Ishikawa (cell line): ENCODE results near the gene DLEC1.

Source experiments
- CEBPB ChIP-seq: IDR thresholded peaks from 2 replicates; pipeline ENCODE4 v1.6.1; 2012
- CREB1 ChIP-seq: IDR thresholded peaks from 2 replicates; pipeline ENCODE4 v1.6.1; 2012; ENCODE audit warnings: low read depth
- EGR1 ChIP-seq: IDR thresholded peaks from 2 replicates; pipeline ENCODE4 v1.6.1; 2012
- EP300 ChIP-seq: IDR thresholded peaks from 2 replicates; pipeline ENCODE4 v1.6.1; 2012; ENCODE audit warnings: borderline replicate concordance
- FOXM1 ChIP-seq: IDR thresholded peaks from 2 replicates; pipeline ENCODE4 v1.6.1; 2012; ENCODE audit warnings: low read depth, borderline replicate concordance
- MAX ChIP-seq: IDR thresholded peaks from 2 replicates; pipeline ENCODE4 v1.6.1; 2012
- NFIC ChIP-seq: IDR thresholded peaks from 2 replicates; pipeline ENCODE4 v1.6.1; 2012
- RAD21 ChIP-seq: IDR thresholded peaks from 2 replicates; pipeline ENCODE4 v1.6.1; 2012; ENCODE audit warnings: low read depth
- REST ChIP-seq: IDR thresholded peaks from 2 replicates; pipeline ENCODE4 v1.6.1; 2012; ENCODE audit warnings: low read depth, mild to moderate bottlenecking
- TAF1 ChIP-seq: IDR thresholded peaks from 2 replicates; pipeline ENCODE4 v1.6.1; 2012; ENCODE audit warnings: low read depth, mild to moderate bottlenecking
- TCF12 ChIP-seq: IDR thresholded peaks from 2 replicates; pipeline ENCODE4 v1.6.1; 2012; ENCODE audit warnings: low read depth
- TEAD4 ChIP-seq: IDR thresholded peaks from 2 replicates; pipeline ENCODE4 v1.6.1; 2012
- USF1 ChIP-seq: IDR thresholded peaks from 2 replicates; pipeline ENCODE4 v1.6.1; 2012
- YY1 ChIP-seq: IDR thresholded peaks from 2 replicates; pipeline ENCODE4 v1.6.1; 2012; ENCODE audit warnings: low read depth

Gene DLEC1

DNA sequence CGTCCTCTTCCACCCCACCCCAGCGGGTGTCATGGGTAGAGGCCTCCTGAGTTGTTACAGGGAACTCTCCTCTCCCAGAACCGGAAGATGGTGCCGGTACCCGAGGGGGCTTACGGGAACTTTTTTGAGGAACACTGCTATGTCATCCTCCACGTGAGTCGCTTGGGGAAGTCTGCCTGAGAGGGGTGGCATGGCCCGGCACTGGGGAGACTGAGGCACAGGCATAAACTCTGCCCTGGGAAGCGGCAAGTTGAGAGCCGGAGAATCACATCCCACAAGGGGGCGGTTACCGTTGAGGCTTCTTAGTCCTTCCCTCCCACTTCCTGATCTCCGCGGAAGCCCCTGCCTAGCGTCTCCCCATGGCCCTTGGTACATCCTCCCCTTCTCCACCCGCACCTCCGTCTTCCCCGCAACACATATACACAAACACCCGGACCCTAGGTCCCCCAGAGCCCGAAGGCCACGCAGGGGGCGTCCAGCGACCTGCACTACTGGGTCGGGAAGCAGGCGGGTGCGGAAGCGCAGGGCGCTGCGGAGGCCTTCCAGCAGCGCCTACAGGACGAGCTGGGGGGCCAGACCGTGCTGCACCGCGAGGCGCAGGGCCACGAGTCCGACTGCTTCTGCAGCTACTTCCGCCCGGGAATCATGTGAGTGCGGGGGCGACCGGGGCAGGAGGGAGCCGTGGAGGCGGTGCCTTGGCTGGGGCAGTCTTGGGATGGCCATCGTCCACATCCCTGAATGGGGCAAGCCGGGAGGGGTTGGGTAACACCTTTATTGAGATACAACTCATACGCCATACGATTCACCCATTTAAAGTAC lies 45.0 kb upstream of the DLEC1 start:
- TF ChIP-seq MAX (no peak), NFIC (no peak), EGR1 (no peak), FOXM1 (no peak), CREB1 (no peak), CEBPB (no peak), REST (no peak), USF1 (no peak), YY1 (no peak), TEAD4 (no peak), EP300 (no peak), TAF1 (no peak)

DNA sequence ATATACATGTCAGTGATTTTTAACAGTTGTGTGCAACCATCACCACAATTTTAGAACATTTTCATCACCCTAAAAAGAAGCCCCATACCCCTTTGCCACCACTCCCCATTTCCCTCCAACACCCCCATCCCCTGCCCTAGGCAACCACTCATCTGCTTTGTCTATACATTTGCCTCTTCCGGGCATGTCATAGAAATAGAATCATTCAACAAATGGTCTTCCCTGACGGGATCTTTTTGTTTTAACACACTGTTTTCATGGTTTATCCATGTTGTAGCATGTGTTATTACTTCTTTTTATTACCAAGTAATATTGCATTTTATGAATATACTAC lies 44.4 kb upstream of the DLEC1 start:
- no peak for TF ChIP-seq FOXM1
- no peak for TF ChIP-seq CREB1
- no peak for TF ChIP-seq TCF12
- no peak for TF ChIP-seq YY1
- TF ChIP-seq REST = no peak
- TF ChIP-seq CEBPB = no peak
- TF ChIP-seq TAF1 = no peak
- no peak for TF ChIP-seq RAD21
- no peak for TF ChIP-seq USF1
- TF ChIP-seq TEAD4 = no peak
- TF ChIP-seq EP300 = no peak
- TF ChIP-seq NFIC = no peak
- no peak for TF ChIP-seq MAX

- TF ChIP-seq RAD21 = no peak
- no peak for TF ChIP-seq USF1
- no peak for TF ChIP-seq CEBPB
Measured at GRCh38 chr3:37995652-37996641, 43.1 kb upstream of the DLEC1 start.

DNA sequence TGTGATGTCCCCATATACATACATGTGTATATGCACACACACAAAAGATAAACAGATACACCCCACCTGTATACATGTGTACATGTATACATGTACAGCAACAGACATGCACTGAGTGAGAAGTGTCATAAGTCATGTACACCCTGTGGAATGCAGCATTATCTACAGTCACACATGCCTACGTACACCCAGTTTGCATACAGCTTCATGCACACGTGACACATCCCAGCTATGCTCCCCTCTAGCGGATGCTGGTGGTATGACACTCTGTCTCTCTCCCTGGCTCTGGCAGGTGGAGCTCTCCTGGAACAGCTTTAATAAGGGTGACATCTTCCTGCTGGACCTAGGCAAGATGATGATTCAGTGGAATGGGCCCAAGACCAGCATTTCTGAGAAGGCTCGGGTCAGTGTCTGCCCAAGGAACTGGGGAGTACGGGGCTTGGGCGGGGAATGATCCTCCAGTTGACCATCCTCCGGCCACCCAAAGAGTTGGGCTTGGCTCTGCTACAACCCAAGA lies 42.2 kb upstream of the DLEC1 start:
- TF ChIP-seq FOXM1 (no peak), USF1 (peak; percentile 98), RAD21 (peak; percentile 67), TEAD4 (no peak; the same call in 1 of the 2 replicates), MAX (peak; percentile 86), EGR1 (no peak)

DNA sequence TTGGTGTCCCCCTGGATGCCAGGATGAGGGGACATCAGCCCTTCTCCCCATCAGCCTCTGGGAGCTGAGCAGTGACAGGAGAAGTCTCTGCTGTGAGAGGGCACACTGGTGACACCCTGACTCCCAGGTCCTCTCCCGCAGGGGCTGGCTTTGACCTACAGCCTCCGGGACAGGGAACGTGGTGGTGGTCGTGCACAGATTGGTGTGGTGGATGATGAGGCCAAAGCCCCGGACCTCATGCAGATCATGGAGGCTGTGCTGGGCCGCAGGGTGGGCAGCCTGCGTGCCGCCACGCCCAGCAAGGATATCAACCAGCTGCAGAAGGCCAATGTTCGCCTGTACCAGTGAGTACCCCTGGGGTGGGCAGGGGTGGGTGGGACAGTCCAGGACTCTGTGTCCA lies 41.7 kb upstream of the DLEC1 start:
- TF ChIP-seq NFIC (no peak), REST (no peak), USF1 (no peak), YY1 (no peak), CEBPB (no peak), CREB1 (no peak), EP300 (no peak), TEAD4 (no peak), TAF1 (no peak), FOXM1 (no peak), MAX (no peak), EGR1 (no peak)
